ENCODE data around the gene INPP4A.

Gene INPP4A

DNA sequence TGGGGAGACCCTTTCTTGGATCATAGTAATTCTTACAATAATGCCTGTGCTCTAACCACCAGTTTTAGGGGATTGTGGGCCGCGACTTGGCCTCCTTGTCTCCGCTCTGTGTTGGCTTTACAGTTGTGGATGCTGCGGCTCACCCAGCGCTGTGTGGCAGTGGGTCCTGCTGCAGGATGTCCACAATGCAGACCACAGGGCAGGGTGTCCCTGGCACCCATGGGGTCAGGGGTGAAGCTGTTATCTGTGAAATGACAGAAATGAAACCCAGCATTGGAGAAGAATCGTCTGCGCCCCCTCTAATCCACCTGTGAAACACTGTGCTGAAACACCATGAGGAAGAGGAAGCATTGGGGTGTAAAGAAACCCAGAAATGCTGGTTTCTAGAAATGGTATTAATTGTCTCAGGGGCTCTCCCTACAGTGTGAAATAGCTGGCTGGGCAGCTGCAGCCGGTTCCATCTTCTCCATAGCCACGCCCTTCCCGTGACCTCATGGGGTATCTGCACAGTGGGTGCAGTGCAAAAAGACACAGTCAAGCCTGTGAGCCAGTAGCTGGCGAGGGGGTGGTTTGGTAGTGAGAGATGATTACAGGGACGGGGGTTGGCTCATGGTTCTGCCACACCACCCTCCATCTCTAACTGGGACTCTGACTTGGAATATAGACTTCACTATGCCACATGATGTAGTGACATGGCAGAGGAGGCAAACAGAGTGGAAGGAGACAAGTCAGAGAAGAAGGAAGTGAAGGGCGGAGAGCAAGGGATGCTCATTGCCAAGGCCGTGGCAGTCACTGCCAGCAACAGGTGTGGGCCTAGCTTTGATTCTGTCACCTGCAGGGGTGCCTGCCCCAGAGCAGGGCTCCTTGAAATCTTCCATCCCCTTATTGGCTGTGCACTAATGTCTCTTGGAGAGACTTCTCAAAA is 16.2 kb downstream of the INPP4A start:
- DNase-seq = peak; percentile 82 to 84

DNA sequence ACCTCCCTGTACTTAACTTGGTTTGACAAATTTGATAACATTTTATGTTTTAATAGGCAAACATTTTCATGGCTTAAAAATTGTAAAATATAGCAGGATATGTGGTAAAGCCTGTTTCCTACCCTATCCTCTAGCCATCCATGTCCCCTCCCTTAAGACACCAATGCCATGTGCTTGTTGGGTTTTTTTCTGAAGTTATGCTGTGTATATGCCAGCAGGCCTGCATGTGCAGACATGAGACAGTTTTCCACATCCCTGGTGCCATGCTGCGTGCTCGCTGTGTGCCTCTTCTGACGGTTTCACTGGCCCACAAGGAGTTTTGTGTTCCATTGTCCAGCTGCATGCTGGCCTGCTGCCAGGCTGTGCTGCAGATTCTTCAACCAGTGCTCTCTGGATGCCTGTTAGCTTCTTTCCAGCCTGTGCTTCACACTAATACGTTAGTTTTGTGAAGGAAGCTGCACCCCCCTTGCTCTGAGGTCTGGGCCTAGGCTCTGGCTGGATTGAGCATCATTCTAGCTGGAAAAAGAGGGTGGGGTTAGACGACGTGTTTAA is 16.9 kb downstream of the INPP4A start:
- peak in 1 of 2 experiments; percentile 19 for DNase-seq

DNA sequence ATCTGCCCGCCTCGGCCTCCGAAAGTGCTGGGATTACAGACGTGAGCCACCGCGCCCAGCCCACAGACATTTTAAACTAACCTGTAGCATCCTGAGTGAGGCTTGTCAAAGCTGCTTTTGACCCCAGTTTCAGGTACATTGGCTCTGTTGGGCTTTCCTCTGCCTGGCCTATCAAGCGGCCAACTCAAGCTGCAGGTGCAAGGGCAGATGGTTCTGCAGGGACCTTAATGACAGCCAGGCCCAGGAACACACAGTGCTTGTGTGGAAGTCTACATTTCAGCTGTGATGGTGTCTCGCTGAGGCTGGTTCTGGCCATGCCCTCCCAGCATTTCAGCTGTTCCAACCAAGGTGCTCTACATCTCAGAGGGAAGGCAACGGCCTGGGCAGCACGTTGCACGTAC is 18.4 kb downstream of the INPP4A start:
- DNase-seq = no peak

DNA sequence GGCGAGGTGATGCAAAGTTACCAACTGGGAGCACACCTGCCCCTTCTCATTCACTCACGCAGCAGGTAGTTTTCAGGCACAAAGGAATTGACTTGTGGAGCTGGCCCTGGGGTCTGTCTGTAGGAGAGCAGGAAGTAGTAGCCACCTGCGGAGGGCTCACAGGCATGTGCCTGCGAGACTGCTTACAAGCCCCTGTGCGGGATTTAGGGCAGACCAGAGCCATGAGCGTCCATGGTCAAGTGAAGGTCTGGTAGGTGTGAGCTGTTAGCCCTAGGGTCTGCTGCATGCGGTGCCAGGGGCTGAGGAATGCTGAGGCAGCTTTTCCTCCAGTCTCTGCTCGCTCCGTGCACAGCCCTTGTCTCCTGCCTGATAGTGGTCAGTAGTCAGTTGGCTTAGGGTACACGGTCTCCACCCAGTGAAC is 18.9 kb downstream of the INPP4A start:
- peak in 1 of 2 experiments; percentile 56 for DNase-seq

DNA sequence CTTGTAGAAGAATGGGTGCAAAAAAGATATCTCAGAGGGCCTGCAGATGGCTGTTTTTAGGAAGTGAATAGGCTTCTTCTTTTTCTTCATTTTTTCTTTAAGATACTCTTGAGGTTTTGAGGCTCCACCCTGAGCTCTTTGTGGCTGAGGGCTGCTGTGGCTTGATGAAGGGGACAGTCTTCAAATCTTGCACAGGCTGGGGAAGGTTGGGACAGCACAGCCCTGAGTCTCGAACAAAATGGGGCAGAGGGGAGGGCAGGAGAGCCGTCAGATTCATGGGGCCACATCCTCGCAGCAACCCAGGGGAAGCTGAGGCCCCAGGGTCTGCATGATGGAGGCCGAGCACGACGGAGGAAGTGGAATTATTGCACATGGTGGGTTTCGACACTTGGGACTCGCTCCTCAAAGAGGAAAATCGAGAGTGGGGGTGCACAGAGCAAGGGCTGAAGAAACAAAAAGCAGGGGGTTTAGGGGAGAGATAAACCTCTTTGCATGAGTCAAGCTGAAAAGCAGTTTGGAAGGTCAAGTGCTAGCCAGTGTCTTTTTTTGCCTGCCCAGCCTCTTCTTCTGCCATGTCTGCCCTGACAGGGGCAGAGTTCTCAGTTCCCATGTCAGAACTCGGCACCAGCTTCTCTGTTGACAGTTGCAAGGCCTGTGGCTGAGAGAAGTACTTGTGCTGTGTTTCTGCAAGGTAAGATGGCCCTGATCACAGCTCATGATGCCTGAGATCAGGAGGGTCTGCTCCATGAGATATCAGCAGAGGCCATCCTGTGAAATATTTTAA is 19.5 kb downstream of the INPP4A start:
- peak in 1 of 2 experiments; percentile 60 for DNase-seq

DNA sequence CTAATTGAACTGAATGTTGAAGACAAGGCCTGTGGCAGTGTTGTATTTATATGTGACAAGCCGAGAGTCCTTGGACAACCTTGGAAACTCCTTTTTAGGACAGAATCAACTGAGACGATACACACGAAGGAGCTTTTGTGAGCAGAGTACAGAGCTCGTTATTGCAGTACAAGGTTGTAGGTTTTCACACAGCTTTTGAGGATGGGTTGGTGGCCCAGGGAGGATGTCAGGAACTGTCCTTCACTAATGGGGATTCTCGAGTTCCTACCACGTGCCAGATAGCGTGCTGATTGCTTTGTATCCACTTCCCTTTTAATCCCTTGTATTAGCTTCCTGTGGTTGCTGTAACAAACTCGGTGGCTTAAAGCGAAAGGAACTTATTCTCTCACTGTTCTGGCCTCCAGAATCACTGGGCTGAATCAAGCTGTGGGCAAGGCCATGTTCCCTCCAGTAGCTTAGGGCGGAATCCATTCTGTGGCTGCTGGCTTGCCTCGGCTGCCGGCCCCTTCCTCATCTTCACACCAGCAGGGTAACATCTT is 20.2 kb downstream of the INPP4A start:
- DNase-seq = peak; percentile 63 to 65

DNA sequence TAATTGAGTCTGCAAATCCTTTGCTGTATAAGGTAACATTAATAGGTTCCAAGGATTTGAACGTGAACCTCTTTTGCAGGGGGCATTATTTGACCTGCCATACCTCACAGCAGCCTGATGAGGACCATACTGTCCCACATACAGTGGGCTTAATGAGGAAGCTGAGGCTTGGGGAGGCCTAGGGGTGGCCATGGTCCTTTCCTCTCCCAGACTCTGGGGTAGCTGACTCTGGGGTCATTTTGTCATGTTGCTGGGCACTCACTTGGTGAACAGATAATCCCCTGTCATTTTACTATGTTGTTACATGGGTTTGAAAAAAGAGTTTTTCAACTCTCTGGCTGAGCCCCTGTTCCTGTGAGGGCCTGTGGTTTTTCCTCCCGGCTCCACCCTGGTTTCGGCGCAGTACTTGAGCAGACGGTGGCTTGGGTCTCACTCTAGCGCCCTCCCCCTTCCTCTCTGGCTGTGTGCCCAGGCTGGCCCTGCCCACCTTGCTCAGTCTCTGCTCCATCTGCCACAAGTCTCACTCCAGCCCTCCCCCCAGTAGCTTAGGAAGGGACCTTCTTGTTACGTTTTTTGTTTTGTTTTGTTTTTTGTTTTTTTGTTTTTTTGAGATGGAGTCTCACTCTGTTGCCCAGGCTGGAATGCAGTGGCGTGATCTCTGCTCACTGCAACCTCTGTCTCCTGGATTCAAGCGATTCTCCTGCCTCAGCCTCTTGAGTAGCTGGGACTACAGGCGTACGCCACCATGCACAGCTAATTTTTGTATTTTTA is 21.0 kb downstream of the INPP4A start:
- peak; percentile 67 to 69 for DNase-seq

DNA sequence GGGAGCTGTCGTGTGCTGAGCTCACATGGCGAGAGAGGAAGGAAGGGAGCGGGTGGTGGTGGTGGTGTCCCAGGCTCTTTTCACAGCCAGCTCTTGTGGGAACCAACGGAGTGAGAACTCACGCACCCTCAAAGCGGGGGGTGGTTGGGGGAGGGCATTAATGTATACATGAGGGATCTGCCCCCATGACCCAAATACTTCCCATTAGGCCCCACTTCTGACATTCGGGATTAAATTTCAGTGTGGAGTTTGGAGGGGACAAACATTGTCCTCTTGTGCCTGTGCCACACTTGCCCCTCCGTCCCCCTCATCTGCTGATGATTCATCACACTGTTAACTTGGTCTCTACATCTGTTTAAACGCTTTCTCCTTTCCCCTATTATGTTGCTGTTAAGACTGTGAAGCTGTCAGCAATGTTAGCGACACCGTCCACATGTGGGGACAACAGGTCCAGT is 22.5 kb downstream of the INPP4A start:
- peak in 1 of 2 experiments; percentile 37 for DNase-seq

DNA sequence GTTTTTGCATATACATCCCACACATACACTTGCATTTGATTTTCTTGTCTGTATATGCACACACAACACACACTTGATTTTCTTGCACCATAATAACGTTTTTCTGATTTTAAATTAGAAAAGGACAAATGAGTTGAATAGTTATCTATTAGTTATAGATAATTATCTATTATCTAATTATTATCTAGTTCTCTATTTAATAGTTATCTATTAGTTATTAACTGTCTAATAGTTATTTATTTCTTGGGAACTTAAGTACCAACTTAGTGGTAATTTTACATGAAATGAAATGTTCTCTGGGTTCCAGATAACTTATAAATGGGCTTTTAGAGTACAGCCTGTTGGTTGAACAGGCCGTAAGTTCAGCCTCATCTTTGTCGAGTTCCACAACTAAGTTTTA is 23.0 kb downstream of the INPP4A start:
- no peak for DNase-seq

DNA sequence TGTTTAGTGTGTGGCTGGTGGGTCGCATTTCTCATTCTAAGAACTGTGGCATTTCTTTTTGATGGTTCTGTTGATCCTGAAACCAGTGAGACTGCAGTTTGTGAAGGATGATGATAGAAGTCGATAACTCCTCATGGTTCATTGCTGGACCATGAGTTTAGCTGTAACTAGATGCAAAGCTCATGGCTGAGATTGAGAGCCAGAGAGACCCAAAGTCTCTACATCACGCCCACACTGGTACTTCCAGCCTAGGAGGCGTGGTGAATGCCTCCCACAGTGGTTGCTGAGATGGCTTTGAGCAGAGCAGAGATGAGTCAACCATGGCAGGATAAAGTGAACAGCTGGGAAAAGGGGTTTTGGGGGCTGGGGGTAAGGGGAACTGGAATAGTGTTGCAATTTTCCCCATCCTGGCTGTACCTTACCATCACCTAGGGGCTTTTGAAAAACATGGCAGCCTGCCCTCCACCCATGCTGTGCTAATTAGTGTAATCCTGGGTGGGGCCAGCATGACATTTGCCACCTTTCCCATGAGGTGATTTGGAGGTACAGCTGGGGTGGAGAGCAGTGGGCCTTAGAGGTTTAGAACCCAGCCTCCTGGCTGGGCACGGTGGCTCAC is 24.1 kb downstream of the INPP4A start:
- peak; percentile 72 to 78 for DNase-seq

DNA sequence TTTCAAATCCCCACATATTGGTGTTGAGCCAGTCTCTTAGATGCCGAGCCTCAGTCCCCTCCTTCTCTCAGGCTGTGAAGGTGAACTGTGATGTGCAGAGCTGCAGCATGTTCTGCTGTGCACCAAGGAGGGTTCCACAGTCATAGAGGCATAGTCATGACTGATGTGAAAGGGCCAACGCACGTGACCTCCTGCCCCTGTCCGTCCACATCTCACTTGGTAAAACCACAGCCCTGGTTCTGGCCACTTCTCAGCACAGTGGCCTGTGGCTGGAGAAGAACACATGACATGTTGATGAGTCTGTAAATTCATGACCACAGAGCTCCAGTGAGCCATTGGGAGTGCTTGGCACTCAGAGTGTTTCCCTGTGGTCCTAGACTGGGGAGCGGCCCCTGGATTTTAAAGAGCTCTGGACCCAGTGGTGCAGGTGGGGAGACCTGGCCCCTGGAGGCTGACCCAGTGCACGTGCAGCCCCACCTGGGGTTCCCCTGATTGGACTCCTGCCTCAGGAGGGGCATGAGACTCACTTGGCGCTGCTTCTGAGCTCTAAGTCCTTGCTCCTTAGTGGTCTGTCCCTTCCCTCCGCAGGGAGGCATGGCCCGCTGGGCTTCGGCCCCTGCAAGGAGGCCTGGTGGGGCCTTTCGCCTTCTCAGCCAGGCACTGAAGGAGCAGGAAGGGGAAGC is 25.3 kb downstream of the INPP4A start:
- DNase-seq = no peak

DNA sequence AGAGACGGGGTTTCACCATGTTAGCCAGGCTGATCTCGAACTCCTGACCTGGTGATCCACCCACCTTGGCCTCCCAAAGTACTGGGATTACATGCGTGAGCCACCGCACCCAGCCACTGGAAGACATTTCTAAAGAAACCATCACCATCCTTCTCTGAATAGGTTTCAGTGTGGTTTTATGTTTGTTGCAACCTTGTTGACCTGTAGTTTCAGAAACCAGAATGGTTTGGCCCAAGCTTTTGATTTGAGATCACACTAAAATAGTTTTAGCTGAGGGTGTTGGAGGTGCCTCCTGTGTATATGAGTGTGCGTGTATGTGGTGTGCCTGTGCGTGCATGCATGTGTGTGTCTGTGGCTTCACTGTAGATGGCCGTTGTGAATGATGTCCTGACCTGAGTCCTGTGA is 26.2 kb downstream of the INPP4A start:
- DNase-seq = peak in 1 of 2 experiments; percentile 55

DNA sequence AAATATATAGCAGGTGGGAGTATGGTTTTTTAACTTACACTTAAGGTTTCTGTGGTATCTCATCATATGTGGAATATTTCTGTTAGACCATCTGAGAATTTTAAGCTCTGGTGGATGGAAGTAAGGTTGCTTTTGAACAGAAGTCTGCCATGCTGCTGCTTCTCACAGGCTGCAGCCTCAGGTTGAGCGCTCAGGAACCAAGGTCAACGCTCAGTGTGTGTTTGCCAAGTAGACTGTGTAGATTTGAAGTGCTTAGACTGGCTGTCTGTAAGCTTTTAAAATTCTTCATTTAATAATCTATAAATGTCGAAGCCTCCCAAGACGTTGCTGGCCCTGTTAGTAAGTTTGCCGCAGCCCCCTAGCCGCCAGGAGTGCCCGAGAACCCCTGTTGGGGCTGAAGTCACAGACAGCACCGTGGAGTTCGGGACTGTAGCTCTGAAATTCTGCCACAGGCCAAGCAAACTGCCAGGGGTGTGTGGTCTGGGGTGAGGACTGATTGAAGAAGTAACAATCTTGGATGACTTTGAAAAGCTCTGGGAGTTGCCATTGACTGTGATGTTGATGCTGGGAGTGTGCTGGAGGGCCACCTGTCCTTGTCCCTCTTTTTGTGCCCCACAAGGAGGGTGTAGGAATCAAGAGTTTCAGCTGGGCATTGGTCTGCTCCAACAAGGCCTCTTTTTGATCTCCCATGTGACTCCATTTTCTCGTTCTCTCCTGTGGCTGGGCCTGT is 26.9 kb downstream of the INPP4A start:
- DNase-seq = no peak

DNA sequence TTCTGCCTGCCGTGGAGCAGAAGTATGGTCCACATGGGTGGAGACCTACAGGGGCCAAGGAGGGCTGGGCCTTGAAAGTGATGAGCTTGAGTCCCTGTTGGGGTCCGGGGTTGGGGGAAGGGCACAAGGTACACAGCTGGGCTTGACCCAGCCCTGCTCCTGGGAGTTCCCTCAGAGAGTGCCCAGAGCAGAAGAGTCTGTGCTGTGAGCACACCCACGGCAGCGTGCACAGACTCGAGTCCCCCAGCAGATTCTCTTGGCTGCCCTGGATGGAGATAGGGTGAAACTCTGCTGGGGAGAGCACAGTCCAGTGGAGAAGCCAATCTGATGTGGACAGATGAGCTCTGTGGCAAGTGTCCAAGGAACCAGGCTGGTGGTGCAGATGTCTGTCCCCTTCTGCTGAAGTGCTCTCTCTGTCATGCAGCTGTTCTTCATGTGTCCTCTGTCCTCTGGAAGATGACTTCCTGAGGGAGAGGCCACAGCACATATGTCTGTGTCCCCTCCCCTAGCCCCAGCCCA is 27.5 kb downstream of the INPP4A start:
- no peak for DNase-seq

DNA sequence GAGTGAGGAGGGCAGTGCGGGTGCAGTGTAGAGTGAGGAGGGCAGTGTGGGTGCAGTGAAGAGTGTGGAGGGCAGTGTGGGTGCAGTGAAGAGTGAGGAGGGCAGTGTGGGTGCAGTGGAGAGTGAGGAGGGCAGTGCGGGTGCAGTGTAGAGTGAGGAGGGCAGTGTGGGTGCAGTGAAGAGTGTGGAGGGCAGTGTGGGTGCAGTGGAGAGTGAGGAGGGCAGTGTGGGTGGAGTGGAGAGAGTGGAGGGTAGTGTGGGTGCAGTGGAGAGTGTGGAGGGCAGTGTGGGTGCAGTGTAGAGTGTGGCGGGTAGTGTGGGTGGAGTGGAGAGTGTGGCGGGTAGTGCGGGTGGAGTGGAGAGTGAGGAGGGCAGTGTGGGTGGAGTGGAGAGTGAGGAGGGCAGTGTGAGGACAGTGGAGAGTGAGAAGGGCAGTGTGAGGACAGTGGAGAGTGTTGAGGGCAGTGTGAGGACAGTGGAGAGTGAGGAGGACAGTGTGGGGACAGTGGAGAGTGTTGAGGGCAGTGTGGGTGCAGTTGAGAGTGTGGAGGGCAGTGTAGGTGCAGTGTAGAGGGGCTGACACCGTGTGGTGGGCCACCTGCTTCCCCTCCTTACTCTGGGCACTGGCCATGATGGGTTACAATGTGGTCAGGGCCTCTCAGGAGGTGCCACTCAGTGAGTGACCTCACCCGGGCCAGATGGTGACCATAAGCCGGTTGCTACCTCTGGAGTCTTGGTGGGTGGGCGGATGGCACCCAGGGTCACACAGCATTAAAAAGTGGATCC is 28.5 kb downstream of the INPP4A start:
- DNase-seq = no peak

DNA sequence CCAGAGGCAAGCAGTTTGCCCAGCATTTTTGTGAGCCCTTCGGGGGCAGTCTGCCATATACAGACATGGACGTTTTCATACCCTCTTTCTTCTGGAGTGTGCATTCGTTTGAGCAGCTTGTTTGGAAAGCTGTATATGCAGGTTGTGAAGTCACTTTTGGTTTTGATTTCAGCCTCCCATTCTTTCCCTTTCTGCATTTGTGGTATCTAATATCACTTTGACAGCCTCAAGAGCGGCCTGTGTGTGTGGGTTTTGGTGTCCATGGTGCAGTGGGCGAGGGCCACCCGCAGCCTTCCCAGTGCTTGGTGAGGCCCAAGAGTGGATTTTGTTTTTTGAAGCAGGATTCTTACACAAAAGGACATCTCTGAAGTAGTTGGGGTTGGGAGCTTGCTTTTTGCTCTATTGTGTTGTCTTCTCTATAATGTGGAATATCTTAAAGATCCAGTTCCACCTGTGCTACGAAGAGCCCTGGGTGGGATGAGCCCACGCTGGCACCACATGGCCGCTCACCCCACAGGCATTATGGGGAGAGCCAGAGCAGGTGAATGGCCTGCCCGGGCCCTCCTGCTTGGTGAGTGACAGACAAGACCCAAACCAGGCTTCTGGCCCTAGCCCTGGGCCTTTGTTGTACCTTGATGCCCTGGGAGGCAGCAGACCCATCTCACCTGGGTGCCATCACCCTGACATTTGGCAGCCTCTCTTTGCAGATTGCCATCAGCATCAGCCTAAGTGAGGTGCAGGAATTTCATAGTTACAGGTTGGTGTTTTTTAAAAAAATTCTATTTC is 29.5 kb downstream of the INPP4A start:
- no peak for DNase-seq

DNA sequence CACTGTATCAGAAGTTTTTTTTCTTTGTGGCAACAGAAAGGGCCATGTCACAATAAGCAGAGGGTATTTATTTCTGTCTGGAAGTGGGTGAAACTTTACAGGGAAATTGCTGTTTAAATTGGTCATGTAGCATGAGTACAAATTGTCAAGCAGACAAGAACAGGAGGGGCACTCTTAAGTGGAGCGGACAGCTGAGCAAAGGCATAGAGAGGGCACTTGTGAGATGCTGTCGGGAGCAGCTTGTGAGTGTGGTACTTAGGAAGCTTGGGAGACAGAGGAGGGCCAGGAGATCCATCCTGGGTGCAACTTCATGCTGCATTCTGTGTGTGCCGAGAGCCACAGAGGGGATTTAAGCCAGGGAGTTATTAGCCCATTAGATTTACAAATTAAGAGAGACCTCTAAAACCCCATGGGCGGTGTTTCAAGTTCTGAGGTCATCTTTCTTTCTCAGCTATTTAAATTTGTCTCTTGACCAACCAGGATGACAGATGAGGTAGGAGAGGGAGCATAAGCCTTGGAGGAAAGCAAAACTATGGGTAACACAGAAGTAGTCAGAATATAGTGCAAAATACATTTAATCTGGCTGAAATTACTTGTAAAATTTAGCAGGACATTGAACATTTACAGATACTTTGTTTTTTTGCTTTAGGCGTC is 30.4 kb downstream of the INPP4A start:
- DNase-seq = no peak

Measured in activated T-cell treated with anti-CD3 and anti-CD28 coated beads, Interleukin-2, amount 50 U/mL, for 48 hours (primary cell).